Choroid plexus epithelial cell (primary cell): ENCODE measurements around the gene WNT7B.

ENCODE experiments used
- DNase-seq: peaks from one replicate; pipeline ENCODE4 v3.0.0-alpha.2; 2010; ENCODE audit warnings: low read depth
- H3K4me3 ChIP-seq: 2 replicates; pipeline ENCODE4 v1.5.1; 2011; ENCODE audit warnings: low read depth, mild to moderate bottlenecking, control low read depth, low read length, moderate library complexity
- TF ChIP-seq, protein P1 (sequence below): conservative IDR thresholded peaks from 2 replicates; pipeline ENCODE4 v1.5.1; 2011; ENCODE audit warnings: low read depth, mild to moderate bottlenecking, control low read depth, inconsistent platforms, low read length, moderate library complexity

Gene WNT7B

DNA sequence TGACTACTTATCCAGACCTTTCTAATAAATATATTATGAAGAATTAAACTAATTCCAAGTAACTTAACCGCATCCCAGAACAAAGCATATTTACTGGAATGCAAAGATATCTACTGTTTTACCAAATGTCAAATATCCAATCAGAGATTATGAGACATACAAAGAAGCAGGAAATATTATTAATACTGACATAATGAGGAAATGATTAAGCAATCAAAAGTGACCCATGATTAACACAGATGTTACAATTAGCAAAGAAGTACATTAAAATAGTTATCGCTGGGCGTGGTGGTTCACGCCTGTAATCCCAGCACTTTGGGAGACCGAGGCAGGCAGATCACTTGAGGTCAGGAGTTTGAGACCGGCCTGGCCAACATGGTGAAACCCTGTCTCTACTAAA, 105.2 kb downstream of the WNT7B start:
- DNase-seq: no peak
- TF ChIP-seq, protein P1, sequence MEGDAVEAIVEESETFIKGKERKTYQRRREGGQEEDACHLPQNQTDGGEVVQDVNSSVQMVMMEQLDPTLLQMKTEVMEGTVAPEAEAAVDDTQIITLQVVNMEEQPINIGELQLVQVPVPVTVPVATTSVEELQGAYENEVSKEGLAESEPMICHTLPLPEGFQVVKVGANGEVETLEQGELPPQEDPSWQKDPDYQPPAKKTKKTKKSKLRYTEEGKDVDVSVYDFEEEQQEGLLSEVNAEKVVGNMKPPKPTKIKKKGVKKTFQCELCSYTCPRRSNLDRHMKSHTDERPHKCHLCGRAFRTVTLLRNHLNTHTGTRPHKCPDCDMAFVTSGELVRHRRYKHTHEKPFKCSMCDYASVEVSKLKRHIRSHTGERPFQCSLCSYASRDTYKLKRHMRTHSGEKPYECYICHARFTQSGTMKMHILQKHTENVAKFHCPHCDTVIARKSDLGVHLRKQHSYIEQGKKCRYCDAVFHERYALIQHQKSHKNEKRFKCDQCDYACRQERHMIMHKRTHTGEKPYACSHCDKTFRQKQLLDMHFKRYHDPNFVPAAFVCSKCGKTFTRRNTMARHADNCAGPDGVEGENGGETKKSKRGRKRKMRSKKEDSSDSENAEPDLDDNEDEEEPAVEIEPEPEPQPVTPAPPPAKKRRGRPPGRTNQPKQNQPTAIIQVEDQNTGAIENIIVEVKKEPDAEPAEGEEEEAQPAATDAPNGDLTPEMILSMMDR: no peak
- no peak overlapping the region for H3K4me3 ChIP-seq
